ENCODE measurements around the gene TRIM65. TPM values are rescaled to one million over a fixed set of nuclear protein-coding genes. Genes with fewer than 3 reads are reported as not detected.

Gene TRIM65
- total and polyA plus RNA-seq, 2 of the 13 experiments (the other 11 are each of a cell fraction or from before 2014, with no cell fraction given): 10.3 to 22.4 TPM

DNA sequence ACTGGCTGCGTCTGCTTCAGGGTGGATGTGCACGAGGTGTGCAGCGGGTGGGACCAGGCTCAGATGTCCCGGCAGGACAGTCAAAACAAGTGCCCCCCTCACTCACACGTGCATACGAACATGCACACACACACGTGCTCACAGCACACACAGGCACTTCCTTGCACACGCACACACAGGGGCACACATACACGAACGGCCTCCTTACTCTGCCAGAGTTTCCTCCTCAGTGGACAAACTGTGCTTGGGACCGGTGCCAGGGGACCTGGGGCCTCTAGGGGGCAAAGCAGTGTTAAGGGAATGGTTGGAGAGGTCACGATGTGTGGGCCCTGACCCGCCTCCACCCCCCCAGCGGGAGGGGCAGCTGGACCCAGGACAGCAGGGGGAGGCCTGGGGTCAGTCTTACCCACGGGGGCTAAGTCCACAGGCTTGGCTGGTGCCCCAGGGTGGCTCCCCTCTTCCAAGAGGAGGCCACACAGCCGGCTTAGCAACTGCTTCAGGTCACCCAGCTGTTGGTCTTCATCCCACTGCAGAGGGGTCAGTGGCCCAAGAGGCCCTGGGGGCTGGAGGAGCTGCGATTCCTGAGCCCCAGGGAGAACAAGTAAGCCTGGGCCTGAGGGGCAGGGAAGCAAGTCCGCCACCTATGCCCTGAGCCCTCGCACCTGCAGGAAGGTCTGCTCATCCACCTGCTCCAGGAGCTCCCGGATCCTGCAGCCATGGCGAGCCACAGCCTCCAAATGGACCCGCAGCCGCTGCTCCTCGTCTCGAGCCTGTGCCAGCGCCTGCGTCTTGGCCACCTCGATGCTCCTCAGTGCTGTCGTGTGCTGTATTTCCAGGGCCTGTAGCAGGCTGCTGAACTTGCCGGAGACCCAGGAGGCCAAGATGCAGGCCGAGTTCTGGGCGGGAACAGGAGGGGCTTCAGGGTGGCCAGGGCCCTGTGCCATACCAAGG lies 4.9 kb downstream of the TRIM65 start (continued):
- TF ChIP-seq SOX13 (IDR thresholded peaks at IDR 0.05) (peak; percentile 51; the same call in 1 of the 2 replicates), SOX13 (CRISPR knock-in tag; conservative IDR thresholded peaks at IDR 0.05 in 1 of 2, IDR thresholded peaks at IDR 0.05 in 1 of 2) (peak in 1 of 2 experiments; percentile 70; a peak in 2 of 4 replicates), KAT8 (CRISPR knock-in tag; IDR thresholded peaks at IDR 0.05) (peak; percentile 51; the same call in 1 of the 2 replicates), ZNF337 (CRISPR knock-in tag; IDR thresholded peaks at IDR 0.05; ENCODE audit: borderline replicate concordance, low read depth) (0 out of 2 replicates have a peak, but pooled peaks have one; percentile 42), ZNF644 (CRISPR knock-in tag; IDR thresholded peaks at IDR 0.05; ENCODE audit: low read depth) (0 out of 2 replicates have a peak, but pooled peaks have one; percentile 19), XBP1 (CRISPR knock-in tag; IDR thresholded peaks at IDR 0.05) (no peak), PHF21A (CRISPR knock-in tag; IDR thresholded peaks at IDR 0.05) (peak; percentile 91), NFATC3 (CRISPR knock-in tag; IDR thresholded peaks at IDR 0.05) (no peak), ZNF678 (CRISPR knock-in tag; IDR thresholded peaks at IDR 0.05) (no peak), ZNF83 (CRISPR knock-in tag; IDR thresholded peaks at IDR 0.05; ENCODE audit: borderline replicate concordance) (no peak)
- TF ChIP-seq, protein P1, sequence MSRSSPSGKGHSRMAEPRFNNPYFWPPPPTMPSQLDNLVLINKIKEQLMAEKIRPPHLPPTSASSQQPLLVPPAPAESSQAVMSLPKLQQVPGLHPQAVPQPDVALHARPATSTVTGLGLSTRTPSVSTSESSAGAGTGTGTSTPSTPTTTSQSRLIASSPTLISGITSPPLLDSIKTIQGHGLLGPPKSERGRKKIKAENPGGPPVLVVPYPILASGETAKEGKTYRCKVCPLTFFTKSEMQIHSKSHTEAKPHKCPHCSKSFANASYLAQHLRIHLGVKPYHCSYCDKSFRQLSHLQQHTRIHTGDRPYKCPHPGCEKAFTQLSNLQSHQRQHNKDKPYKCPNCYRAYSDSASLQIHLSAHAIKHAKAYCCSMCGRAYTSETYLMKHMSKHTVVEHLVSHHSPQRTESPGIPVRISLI (CRISPR knock-in tag; IDR thresholded peaks at IDR 0.05; ENCODE audit: borderline replicate concordance): peak; percentile 38; the same call in 1 of the 2 replicates
- TF ChIP-seq, protein P2, sequence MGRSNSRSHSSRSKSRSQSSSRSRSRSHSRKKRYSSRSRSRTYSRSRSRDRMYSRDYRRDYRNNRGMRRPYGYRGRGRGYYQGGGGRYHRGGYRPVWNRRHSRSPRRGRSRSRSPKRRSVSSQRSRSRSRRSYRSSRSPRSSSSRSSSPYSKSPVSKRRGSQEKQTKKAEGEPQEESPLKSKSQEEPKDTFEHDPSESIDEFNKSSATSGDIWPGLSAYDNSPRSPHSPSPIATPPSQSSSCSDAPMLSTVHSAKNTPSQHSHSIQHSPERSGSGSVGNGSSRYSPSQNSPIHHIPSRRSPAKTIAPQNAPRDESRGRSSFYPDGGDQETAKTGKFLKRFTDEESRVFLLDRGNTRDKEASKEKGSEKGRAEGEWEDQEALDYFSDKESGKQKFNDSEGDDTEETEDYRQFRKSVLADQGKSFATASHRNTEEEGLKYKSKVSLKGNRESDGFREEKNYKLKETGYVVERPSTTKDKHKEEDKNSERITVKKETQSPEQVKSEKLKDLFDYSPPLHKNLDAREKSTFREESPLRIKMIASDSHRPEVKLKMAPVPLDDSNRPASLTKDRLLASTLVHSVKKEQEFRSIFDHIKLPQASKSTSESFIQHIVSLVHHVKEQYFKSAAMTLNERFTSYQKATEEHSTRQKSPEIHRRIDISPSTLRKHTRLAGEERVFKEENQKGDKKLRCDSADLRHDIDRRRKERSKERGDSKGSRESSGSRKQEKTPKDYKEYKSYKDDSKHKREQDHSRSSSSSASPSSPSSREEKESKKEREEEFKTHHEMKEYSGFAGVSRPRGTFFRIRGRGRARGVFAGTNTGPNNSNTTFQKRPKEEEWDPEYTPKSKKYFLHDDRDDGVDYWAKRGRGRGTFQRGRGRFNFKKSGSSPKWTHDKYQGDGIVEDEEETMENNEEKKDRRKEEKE (IDR thresholded peaks at IDR 0.05): no peak
- TF ChIP-seq, protein P3, sequence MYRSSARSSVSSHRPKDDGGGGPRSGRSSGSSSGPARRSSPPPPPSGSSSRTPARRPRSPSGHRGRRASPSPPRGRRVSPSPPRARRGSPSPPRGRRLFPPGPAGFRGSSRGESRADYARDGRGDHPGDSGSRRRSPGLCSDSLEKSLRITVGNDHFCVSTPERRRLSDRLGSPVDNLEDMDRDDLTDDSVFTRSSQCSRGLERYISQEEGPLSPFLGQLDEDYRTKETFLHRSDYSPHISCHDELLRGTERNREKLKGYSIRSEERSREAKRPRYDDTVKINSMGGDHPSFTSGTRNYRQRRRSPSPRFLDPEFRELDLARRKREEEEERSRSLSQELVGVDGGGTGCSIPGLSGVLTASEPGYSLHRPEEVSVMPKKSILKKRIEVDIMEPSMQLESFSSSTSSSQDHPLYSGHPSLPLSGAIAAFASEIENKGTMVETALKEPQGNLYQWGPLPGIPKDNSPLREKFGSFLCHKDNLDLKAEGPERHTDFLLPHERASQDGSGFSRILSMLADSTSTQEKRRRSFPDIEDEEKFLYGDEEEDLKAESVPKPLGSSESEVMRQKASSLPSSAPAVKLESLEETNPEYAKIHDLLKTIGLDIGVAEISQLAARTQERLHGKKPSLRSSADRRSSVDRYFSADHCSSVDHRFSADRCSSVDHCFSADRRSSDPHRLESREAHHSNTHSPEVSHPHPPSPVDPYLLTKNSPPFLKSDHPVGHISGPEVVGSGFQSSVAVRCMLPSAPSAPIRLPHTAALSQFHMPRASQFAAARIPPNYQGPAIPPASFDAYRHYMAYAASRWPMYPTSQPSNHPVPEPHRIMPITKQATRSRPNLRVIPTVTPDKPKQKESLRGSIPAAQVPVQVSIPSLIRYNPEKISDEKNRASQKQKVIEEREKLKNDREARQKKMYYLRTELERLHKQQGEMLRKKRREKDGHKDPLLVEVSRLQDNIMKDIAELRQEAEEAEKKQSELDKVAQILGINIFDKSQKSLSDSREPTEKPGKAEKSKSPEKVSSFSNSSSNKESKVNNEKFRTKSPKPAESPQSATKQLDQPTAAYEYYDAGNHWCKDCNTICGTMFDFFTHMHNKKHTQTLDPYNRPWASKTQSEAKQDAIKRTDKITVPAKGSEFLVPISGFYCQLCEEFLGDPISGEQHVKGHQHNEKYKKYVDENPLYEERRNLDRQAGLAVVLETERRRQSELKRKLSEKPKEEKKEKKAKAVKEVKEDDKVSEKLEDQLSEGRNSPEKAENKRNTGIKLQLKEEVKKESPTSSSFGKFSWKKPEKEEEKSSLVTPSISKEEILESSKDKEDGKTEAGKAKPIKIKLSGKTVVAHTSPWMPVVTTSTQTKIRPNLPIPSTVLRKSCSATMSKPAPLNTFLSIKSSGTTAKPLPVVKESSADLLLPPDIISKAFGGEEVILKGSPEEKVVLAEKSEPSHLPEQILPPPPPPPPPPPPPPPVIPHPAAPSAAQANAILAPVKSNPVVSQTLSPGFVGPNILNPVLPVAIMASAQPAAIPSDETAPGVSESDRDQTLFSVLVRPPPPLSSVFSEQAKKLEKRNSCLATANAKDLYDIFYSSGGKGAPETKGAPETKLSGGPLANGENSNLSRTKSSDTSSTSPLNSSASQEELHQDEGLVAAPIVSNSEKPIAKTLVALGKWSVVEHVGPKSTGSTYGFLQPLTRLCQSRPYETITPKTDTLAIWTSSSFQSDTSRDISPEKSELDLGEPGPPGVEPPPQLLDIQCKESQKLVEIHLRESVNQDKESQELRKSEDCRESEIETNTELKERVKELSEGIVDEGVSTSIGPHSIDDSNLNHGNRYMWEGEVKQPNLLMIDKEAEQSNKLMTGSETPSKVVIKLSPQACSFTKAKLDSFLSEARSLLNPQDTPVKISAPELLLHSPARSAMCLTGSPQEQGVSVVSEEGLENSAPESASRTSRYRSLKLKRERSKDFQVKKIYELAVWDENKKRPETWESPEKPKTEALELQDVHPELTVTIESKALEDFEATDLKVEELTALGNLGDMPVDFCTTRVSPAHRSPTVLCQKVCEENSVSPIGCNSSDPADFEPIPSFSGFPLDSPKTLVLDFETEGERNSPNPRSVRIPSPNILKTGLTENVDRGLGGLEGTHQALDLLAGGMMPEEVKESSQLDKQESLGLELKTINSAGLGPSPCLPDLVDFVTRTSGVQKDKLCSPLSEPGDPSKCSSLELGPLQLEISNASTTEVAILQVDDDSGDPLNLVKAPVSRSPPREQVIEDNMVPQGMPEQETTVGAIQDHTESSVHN (CRISPR knock-in tag; IDR thresholded peaks at IDR 0.05): peak; percentile 26
- TF ChIP-seq, protein P4, sequence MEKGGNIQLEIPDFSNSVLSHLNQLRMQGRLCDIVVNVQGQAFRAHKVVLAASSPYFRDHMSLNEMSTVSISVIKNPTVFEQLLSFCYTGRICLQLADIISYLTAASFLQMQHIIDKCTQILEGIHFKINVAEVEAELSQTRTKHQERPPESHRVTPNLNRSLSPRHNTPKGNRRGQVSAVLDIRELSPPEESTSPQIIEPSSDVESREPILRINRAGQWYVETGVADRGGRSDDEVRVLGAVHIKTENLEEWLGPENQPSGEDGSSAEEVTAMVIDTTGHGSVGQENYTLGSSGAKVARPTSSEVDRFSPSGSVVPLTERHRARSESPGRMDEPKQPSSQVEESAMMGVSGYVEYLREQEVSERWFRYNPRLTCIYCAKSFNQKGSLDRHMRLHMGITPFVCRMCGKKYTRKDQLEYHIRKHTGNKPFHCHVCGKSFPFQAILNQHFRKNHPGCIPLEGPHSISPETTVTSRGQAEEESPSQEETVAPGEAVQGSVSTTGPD (CRISPR knock-in tag; IDR thresholded peaks at IDR 0.05): no peak

Data from HepG2 (cell line).